Kidney (tissue), 14 donors: Measurements from ENCODE around the gene PRKD2. TPM values are rescaled to one million over a fixed set of nuclear protein-coding genes. Genes with fewer than 3 reads are reported as not detected.

Source experiments
- DNase-seq, 5 donors: peaks; one replicate each; pipeline ENCODE4 v3.0.0-alpha.2; 2013 to 2020
- FAIRE-seq: peaks from 2 replicates; lab custom pipeline; 2012; peaks lifted over from hg19 to GRCh38; lab: Jason Lieb, UNC
- H3K27ac ChIP-seq, 2 donors: one replicate each; pipeline ENCODE4 v1.7.0; 2013; ENCODE audit warnings: low read depth in 2 of 2, low read length in 2 of 2, inconsistent platforms in 1 of 2
- H3K27me3 ChIP-seq: one replicate; pipeline ENCODE4 v1.7.1; 2013; ENCODE audit warnings: low read length, inconsistent platforms; ENCODE audit not compliant: control insufficient read depth, insufficient read depth
- H3K36me3 ChIP-seq, 3 donors: one replicate each; pipeline versions ENCODE4 v1.7.0 to v1.7.1; 2013; ENCODE audit warnings: low read length in 3 of 3, control low read depth in 1 of 3, inconsistent platforms in 1 of 3; ENCODE audit not compliant: insufficient read depth in 3 of 3, control insufficient read depth in 2 of 3
- H3K4me1 ChIP-seq, 3 donors: one replicate each; pipeline versions ENCODE4 v1.7.0 to v1.7.1; 2013; ENCODE audit warnings: low read length in 3 of 3, inconsistent platforms in 1 of 3, low read depth in 1 of 3; ENCODE audit not compliant: control insufficient read depth in 2 of 3, insufficient read depth in 2 of 3
- H3K4me3 ChIP-seq, 3 donors: one replicate each; pipeline versions ENCODE4 v1.7.0 to v1.8.1; 2013; ENCODE audit warnings: low read length in 3 of 3, control low read depth in 1 of 3, inconsistent platforms in 1 of 3
- H3K9ac ChIP-seq, 3 donors: one replicate each; pipeline versions ENCODE4 v1.7.0 to v1.7.1; 2013; ENCODE audit warnings: low read length in 3 of 3, control low read depth in 1 of 3, inconsistent platforms in 1 of 3
- H3K9me3 ChIP-seq, 3 donors: one replicate each; pipeline versions ENCODE4 v1.7.0 to v1.7.1; 2013; ENCODE audit warnings: low read length in 3 of 3, control low read depth in 1 of 3, inconsistent platforms in 1 of 3; ENCODE audit not compliant: control insufficient read depth in 2 of 3, insufficient read depth in 1 of 3
- intact Hi-C: fragments of 100-400 bp; cut with DNase I; formaldehyde crosslinking; loops from one replicate; pipeline ENCODE4 v1.11.1; 2022
- polyA plus RNA-seq: library from polyadenylated mRNA; stranded (reverse); fragments of 350-450 nt; fragmentation: Illumina TruSeq; extraction: RNeasy Lipid Tissue Mini Kit (QIAGEN cat#74804); gene quantifications from one replicate; pipeline ENCODE4 v1.2.3, GENCODE V29; 2014; ENCODE audit warnings: low read depth, low replicate concordance; ENCODE audit not compliant: insufficient read depth
- total RNA-seq: library from RNA; stranded (reverse); fragmentation: NEBNext Ultra II Directional; extraction: Animal tissue kit (Norgen Biotek cat#: 25700); gene quantifications from one replicate; pipeline ENCODE4 v1.2.1, GENCODE V29; 2021
- TF ChIP-seq, protein P1 (sequence below): IDR thresholded peaks from 3 replicates; pipeline ENCODE4 v1.5.1; 2012; ENCODE audit warnings: mild to moderate bottlenecking, moderate library complexity, borderline replicate concordance; ENCODE audit not compliant: insufficient read depth; ENCODE audit errors: extremely low read depth
- donor health status: control.
- donor health status: control.
- donor health status: control.
- donor health status: control.
- donor health status: control.
- donor health status: DM: yes; HTN: yes; CAD: no.
- donor health status: Normal renal cell carcinoma (clear cell type).

Gene PRKD2
- total and polyA plus RNA-seq, 2 donors from 2014 or later: 26.7 to 69.8 TPM

DNA sequence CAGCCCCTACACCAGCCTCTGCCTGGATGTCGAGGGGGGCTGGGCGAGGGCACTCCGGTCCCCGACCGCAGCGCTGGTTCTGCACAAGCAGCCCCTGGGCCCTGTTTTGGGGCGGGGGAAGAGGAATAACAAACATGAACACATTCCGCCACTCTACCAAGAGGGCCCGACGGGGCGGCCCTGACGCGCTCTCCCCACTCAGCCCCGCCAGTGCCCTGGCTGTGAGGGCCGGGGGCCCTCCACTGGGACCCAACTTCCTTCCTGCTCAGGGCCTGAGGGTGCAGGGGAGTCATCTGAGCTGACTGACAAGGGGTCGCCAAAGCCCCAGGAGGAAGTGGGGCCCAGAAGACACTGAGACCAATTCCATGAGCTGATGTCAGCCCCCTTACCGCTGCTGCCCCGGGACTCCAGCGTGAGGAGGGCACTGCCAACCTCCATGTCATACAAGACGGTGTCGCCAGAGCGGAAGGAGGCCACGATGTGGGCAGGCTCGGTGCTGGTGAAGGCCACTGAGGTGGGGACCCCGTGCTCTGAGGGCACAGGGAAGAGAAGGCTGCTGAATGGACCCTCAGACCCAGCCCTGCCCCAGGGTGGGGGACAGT, 5.6 kb upstream of the PRKD2 start:
- Histone ChIP-seq H3K27ac (no peak overlapping the region), H3K9me3 (no peaks in the 10 kb centered on the region), H3K9ac (no peak overlapping the region), H3K27me3 (no peaks in the 10 kb centered on the region), H3K36me3 (peaks cover 0 to 40% (median 21%) of the 10 kb centered on the region in 3 donors), H3K4me3 (no peak overlapping the region), H3K4me1 (peaks cover 0 to 11% (median 0%) of the 10 kb centered on the region in 3 donors)
- DNase-seq (peak in 1 of 5 donors; percentile 74), FAIRE-seq (no peak)
- intact Hi-C loops: no loop called here
- TF ChIP-seq, protein P1, sequence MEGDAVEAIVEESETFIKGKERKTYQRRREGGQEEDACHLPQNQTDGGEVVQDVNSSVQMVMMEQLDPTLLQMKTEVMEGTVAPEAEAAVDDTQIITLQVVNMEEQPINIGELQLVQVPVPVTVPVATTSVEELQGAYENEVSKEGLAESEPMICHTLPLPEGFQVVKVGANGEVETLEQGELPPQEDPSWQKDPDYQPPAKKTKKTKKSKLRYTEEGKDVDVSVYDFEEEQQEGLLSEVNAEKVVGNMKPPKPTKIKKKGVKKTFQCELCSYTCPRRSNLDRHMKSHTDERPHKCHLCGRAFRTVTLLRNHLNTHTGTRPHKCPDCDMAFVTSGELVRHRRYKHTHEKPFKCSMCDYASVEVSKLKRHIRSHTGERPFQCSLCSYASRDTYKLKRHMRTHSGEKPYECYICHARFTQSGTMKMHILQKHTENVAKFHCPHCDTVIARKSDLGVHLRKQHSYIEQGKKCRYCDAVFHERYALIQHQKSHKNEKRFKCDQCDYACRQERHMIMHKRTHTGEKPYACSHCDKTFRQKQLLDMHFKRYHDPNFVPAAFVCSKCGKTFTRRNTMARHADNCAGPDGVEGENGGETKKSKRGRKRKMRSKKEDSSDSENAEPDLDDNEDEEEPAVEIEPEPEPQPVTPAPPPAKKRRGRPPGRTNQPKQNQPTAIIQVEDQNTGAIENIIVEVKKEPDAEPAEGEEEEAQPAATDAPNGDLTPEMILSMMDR: no peak

DNA sequence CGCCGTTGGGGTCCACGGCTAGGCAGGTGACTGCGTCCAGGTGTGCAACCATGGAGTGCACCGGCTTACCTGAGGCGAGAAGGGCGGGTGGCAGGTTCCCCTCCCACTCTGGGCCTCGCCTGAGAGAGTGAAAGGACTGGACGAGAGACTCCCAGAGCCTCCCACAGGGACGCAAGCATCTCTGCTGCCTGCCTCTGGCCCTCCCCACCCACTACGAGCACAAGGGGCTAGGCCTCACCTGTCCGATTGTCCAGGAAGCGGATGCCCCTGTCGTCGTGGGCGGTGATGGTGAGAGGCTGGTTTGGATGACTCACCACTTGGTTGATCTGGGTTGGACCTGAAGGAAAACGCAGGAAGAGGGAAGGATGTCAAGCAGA, 5.1 kb upstream of the PRKD2 start:
- Histone ChIP-seq H3K9ac (no peak overlapping the region), H3K36me3 (peaks cover 0 to 35% (median 18%) of the 10 kb centered on the region in 3 donors), H3K9me3 (no peaks in the 10 kb centered on the region), H3K4me1 (peaks cover 0 to 9% (median 0%) of the 10 kb centered on the region in 3 donors), H3K4me3 (no peak overlapping the region), H3K27ac (no peak overlapping the region), H3K27me3 (no peaks in the 10 kb centered on the region)
- FAIRE-seq (no peak), DNase-seq (peak in 2 of 5 donors; percentile 42 to 66)
- TF ChIP-seq, protein P1: no peak
- intact Hi-C loops: no loop called here

DNA sequence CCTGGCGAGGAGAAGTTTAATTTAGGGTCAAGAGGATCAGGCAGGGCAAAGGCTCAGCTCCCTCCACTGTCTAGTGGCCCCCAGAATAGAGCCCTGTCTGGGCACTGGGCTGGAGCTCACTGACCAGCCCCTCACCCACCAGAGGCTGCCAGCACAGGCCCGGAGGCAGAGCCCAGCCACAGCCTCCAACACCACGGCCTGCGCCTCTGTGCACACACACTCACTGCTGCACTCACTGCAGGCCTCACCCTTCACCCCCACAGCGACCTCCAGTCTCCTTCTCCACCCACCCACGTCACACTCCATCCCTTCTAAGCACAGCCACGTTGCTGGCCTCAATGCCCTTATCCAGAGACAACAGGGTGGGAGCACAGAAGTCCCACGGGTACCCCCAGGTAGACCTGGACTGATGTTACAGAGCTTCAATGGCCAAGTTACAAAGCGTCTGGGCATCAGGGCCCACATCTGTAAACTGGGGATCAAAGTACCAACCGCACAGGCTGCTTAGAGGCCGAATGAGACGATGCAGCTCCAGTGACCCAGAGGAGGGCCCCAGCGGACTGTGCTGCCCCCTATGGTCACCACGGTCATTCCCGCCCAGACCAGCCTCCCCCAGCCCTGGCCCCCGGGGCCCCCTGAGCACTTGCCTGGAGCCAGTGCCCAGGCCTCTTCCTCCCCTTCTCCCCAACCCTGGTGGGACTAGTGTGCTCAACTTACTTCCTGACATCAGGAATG, 4.5 kb upstream of the PRKD2 start:
- Histone ChIP-seq H3K27me3 (no peaks in the 10 kb centered on the region), H3K4me3 (no peak overlapping the region), H3K36me3 (peaks cover 0 to 34% (median 18%) of the 10 kb centered on the region in 3 donors), H3K9me3 (no peaks in the 10 kb centered on the region), H3K4me1 (peaks cover 0 to 9% (median 0%) of the 10 kb centered on the region in 3 donors), H3K9ac (no peak overlapping the region), H3K27ac (no peak overlapping the region)
- TF ChIP-seq, protein P1: no peak
- peak in 2 of 5 donors; percentile 37 to 56 for DNase-seq
- FAIRE-seq: no peak
- intact Hi-C loops: no loop called here
